ENCODE measurements around the gene DYRK2.

The DYRK2 gene

GRCh38 chr12:67698672-67699581, 50.4 kb downstream of the DYRK2 start:
- peak in 1 of 58 donors; percentile 6 for DNase-seq

GRCh38 chr12:67701121-67701520, 52.6 kb downstream of the DYRK2 start:
- DNase-seq, result no peak

GRCh38 chr12:67702136-67702535, 53.6 kb downstream of the DYRK2 start:
- DNase-seq, result no peak

GRCh38 chr12:67704071-67704470, 55.5 kb downstream of the DYRK2 start:
- DNase-seq, result no peak

- no peak for DNase-seq
Observed at GRCh38 chr12:67705394-67706370, 57.1 kb downstream of the DYRK2 start.

- DNase-seq, result no peak
Observed at GRCh38 chr12:67709367-67709954, 60.9 kb downstream of the DYRK2 start.

GRCh38 chr12:67710582-67710981, 62.0 kb downstream of the DYRK2 start:
- DNase-seq, result peak in 13 of 58 donors; percentile 1 to 50 (median 9)

- no peak for DNase-seq
Observed at GRCh38 chr12:67712011-67712410, 63.5 kb downstream of the DYRK2 start.

GRCh38 chr12:67714648-67715047, 66.1 kb downstream of the DYRK2 start:
- no peak for DNase-seq

All from anterior cingulate cortex (tissue), 58 donors.